ENCODE data around the gene TRIAP1.

Gene TRIAP1

GRCh38 chr12:120466560-120467315 lies 20.6 kb upstream of the TRIAP1 start:
- ATAC-seq = peak; percentile 37
- TF ChIP-seq PATZ1 (CRISPR knock-in tag; IDR thresholded peaks at IDR 0.05; ENCODE audit: borderline replicate concordance) (no peak), ISL1 (CRISPR knock-in tag; IDR thresholded peaks at IDR 0.05) (no peak), BACH2 (CRISPR knock-in tag; IDR thresholded peaks at IDR 0.05; ENCODE audit: borderline replicate concordance) (no peak), CSRNP3 (CRISPR knock-in tag; IDR thresholded peaks at IDR 0.05) (no peak), ZNF8 (CRISPR knock-in tag; IDR thresholded peaks at IDR 0.05) (no peak), CSDC2 (CRISPR knock-in tag; IDR thresholded peaks at IDR 0.05) (no peak), POU6F1 (CRISPR knock-in tag; IDR thresholded peaks at IDR 0.05; ENCODE audit: borderline replicate concordance, low read depth) (no peak), ZFP3 (CRISPR knock-in tag; IDR thresholded peaks at IDR 0.05) (no peak), ZNF565 (CRISPR knock-in tag; conservative IDR thresholded peaks at IDR 0.05; ENCODE audit: low read depth) (no peak), SNAI2 (CRISPR knock-in tag; IDR thresholded peaks at IDR 0.05) (no peak), OSR1 (CRISPR knock-in tag; IDR thresholded peaks at IDR 0.05) (no peak), ZC3H10 (CRISPR knock-in tag; IDR thresholded peaks at IDR 0.05) (no peak), TSHZ2 (CRISPR knock-in tag; IDR thresholded peaks at IDR 0.05) (no peak), RARB (CRISPR knock-in tag; IDR thresholded peaks at IDR 0.05) (no peak), GLIS3 (CRISPR knock-in tag; IDR thresholded peaks at IDR 0.05) (no peak), ZFP30 (CRISPR knock-in tag; IDR thresholded peaks at IDR 0.05) (no peak), TOX (CRISPR knock-in tag; IDR thresholded peaks at IDR 0.05; ENCODE audit: borderline replicate concordance) (no peak)

- TF ChIP-seq RARB (CRISPR knock-in tag; IDR thresholded peaks at IDR 0.05) (no peak), ESRRG (CRISPR knock-in tag; IDR thresholded peaks at IDR 0.05) (no peak)
- ATAC-seq = no peak
Observed at GRCh38 chr12:120465756-120466155, 19.6 kb upstream of the TRIAP1 start.

GRCh38 chr12:120463712-120464111 lies 17.5 kb upstream of the TRIAP1 start:
- TF ChIP-seq CSRNP3 (CRISPR knock-in tag; IDR thresholded peaks at IDR 0.05) = no peak
- TF ChIP-seq ZFP30 (CRISPR knock-in tag; IDR thresholded peaks at IDR 0.05) = no peak
- TF ChIP-seq CREB5 (CRISPR knock-in tag; IDR thresholded peaks at IDR 0.05; ENCODE audit: low read depth) = no peak
- TF ChIP-seq PATZ1 (CRISPR knock-in tag; IDR thresholded peaks at IDR 0.05; ENCODE audit: borderline replicate concordance) = no peak
- TF ChIP-seq ZFP3 (CRISPR knock-in tag; IDR thresholded peaks at IDR 0.05) = no peak
- TF ChIP-seq ZNF8 (CRISPR knock-in tag; IDR thresholded peaks at IDR 0.05) = no peak
- TF ChIP-seq ARNTL (CRISPR knock-in tag; IDR thresholded peaks at IDR 0.05; ENCODE audit: borderline replicate concordance, low read depth) = no peak
- no peak for TF ChIP-seq ZNF70 (CRISPR knock-in tag; IDR thresholded peaks at IDR 0.05)
- no peak for ATAC-seq

Measured in SK-N-SH treated with all-trans-retinoic acid at 6 μM for 48 hours (cell line).